Stimulated activated CD8-positive, alpha-beta memory T cell treated with anti-CD3 and anti-CD28 coated beads, Interleukin-7, amount 100 ng/mL, for 4 hours (primary cell): ENCODE measurements around the gene LAMC3.
"Not testable (repeated sequence)": the region's sequence is repeated elsewhere in the genome, so short reads cannot be mapped to it uniquely, and the experiment has no call there.

Source experiments
- DNase-seq, 2 donors: peaks; one replicate each; pipeline ENCODE4 v3.0.0-alpha.2; 2020; ENCODE audit warnings: low read depth in 2 of 2

LAMC3 gene

DNA sequence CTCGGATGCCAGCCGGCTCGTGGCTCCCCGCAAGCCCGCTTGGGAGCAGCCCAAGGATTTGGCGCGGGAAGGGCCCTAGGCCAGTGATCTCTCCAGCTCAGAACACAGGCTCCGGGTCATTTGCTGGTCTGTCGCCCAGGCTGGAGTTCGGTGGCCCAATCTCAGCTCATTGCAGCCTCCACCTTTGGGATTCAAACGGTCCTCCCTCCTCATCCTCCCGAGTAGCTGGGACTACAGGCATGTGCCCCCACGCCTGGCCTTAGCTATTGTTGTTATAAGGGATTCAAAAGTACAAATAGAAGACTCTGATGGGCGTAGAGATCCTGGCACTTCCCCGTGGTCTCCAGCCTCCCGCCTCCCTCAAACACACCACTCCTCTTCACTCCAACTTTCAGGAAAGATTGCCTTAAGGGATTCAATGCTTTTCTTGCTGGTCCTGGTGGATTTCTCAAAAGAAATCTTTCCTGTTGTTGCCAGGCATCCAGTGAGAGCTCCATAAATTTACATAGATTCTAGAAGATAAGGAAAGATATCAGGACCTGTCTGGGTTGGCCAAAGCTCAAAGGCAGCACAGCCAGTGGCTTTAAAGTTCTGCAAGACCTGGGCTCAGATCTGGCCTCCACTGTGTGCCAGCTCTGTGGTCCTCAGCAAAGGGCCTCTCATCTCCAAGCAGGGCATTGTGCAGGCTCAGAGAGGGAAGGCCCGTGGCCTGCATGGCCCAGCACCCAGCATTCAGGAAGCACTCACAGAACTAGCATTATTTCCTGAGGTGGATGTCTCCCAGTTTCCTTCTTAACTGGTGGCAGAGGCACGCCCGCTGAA lies 88.4 kb downstream of the LAMC3 start:
- no peak for DNase-seq

GRCh38 chr9:131097948-131098278 lies 88.9 kb downstream of the LAMC3 start:
- DNase-seq, result no peak

GRCh38 chr9:131098391-131099101 lies 89.6 kb downstream of the LAMC3 start:
- DNase-seq, result no peak

- DNase-seq, result no peak
These were observed 90.2 kb downstream of the LAMC3 start for GRCh38 chr9:131099102-131099606.

- DNase-seq, result not testable (repeated sequence)
These were observed 90.9 kb downstream of the LAMC3 start for GRCh38 chr9:131099845-131100244.

GRCh38 chr9:131100445-131100844 lies 91.5 kb downstream of the LAMC3 start:
- no peak for DNase-seq

DNA sequence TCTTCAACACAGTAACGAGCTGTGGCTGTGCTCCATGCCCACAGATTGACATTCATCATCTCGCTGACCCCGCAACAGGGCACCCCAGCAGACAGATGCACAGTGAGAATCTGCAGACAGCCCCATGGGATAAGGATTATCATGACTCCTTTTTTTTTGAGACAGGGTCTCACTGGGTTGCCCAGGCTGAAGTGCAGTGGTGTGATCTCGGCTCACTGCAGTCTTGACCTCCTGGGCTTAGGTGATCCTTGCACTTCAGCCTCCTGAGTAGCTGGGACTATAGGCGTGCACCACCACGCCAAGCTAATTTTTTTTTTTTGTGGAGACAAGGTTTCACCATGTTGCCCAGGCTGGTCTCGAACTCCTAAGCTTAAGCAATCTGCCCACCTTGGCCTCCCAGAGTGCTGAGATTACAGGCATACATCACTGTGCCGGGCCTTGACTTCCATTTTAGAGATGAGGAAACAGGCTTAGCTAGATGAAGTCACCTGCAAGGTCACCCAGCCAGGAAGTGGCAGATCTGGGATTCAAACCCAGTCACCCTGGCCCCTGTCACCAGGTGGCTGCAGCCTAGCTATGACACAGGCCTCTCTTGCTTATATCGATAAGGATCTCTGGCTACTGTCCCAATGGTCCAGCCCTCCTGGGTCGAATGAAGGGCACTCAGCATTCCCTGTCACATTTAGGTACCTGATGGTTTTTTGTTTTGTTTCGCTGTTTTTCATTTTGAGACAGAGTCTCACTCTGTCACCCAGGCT lies 92.4 kb downstream of the LAMC3 start:
- DNase-seq, result no peak

DNA sequence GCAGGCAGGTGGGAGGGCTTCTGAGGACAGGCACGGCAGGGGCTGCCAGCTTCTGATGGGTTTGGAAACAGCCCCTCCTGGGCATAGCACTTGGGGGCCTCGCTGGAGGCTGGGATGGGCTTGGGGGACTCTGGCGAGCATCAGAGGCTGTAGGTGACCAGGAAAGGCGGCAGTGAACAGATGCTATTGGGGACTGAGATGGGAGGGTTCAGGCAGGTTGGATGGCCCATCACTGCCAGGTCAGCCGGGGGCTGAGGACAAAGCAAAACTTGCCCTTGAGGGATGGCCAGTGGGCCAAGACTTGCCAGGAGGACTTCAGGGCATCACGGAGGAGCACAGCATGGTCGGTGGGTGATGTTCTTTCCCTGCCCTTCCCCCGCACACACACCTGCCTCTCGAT lies 94.0 kb downstream of the LAMC3 start:
- no peak for DNase-seq

GRCh38 chr9:131103535-131103934 lies 94.6 kb downstream of the LAMC3 start:
- DNase-seq, result no peak

DNA sequence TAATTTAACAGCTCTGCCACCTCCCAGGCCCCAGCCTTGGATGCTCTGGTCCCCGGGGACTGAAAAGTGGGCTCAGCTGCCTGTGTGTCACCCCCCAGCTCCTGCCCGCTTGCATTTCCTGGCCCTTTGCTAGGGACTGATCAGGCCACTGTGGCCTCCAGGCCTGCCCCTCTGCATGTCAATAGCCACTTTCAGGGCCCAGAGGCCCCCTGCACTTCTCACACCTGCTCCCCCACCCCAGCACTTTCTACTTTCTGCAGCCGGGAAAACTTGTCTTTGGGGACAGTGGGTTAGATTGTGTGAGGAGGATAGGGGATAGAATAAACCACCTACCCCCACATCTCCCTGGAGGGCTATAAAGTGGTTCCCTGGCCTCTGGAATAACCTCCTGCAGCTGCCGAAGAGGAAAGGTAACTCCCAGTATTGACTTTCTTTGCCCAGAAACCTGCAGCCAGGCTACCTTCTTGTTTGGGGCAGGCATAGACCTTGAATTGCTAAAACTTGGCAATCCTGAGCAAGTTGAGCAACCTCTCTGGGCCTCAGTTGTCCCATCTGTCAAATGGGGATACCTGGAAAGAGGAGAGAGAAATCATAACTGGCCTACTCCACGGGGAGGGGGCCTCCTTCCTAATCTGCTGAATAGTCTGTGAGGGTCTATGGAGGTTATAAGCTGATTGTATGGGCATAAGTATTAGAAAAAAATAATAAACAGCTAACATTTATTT lies 95.2 kb downstream of the LAMC3 start:
- DNase-seq, result no peak

GRCh38 chr9:131105952-131106351 lies 97.0 kb downstream of the LAMC3 start:
- DNase-seq, result no peak

DNA sequence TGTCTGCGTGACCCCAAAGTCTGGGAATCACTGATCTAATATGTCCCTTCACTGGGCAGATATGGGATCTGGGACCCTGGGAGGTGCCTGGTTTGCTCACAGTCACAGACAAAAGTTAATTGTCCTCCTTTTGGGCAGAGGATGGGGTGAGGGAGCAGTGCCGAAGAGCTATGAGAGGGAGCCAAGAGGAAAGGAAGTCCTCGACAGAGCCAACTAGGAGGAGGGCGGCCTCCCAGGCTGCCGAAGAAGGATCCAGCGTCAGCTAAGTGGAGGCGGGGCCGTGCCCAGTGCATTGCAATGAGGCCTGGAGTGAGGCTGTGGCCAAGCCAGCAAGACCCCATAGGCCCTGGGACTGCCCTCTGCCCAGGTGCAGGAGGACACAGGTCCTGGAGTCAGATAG lies 98.8 kb downstream of the LAMC3 start:
- no peak for DNase-seq

DNA sequence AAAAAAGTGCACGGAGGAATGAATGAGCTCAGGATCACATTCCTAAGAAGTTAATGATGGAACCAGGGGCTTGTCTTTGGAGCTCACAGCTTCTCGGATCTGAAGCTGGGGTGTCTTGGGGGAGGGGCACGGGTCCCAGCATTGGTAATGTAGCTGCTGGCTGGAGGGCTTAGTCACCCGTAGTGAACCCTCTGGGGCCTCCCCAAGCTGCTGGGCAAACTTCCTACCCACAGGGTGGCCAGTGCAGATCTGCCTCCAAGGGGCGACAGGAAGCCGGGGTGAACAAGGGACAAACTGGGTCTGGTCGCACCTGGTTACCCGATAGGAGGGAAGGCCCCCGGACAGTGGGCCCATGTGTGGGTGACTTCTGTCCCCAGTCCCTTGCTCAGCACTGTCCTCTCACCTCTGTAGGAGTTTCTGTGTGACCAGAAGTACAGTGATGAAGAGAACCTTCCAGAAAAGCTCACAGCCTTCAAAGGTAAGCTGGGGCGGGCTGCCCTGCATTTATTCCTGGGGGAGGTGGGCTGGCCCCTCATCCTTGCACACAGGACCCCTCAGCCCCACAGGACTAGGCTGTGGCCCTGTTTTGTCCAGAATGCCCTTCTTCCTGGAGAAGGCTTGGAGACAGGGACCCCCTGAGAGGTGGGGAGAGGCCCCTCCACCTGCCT lies 102.3 kb downstream of the LAMC3 start:
- no peak for DNase-seq

GRCh38 chr9:131111854-131112311 lies 102.9 kb downstream of the LAMC3 start:
- DNase-seq, result no peak

DNA sequence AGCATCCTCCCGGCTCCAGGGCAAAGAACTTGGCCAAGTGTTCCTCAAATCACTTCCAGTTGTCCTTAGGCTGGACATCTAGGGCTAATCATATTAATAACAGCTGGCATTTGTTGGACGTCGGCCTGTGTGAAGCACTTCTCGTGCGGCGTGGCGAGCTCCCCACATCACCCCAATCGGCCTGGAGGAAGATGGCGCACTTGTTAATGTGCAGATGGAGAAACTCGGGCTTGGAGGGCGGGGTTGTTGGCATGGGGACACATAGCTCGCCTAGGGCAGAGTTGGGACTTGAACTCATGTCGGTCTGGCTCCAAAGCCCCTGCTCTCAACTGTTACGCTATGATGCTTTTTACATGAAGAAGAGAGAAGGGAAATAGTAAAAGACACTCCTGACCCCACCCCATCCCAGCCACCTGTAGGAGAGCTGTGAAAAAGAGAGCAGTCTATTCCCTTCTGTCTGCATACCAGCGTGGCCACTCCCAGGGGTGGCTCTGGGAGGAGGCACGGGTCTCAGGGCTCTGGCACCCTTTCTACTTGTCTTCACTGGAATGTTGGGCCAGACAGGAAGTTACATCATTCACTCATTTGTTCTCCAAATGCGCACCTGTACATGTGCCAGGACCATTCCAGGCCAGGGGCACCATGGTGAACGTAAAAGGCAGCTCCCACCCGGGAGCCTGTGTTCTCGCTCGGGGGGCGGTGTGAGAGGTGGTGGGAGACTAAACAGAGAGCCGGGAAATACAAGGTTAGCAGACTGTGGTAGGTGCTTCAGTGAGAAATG lies 103.6 kb downstream of the LAMC3 start:
- DNase-seq, result no peak

- no peak for DNase-seq
These were observed 104.7 kb downstream of the LAMC3 start for GRCh38 chr9:131113655-131114054.

DNA sequence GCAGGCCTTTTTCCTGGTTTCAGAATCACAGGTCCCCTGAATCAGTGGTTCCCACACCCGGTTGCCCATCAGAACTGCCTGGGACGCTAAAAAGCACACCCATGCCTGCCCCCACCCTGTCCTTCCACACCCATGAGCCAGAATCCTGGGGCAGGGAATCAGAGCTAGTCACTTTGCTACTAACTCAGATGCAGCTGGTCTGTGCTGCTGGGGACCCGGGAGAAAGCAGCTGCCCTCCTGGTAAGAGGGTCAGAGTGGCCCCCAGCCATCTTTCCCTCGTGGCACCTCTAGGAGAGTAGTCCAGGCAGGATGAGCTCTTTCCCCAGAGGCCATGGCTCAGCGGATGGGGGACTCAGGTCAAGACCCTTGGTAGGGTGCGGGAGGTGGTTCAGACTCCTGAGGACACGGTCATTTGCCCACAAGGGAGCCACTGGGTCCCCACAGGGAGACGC lies 105.1 kb downstream of the LAMC3 start:
- no peak for DNase-seq

GRCh38 chr9:131115360-131115742 lies 106.4 kb downstream of the LAMC3 start:
- DNase-seq, result not testable (repeated sequence)

DNA sequence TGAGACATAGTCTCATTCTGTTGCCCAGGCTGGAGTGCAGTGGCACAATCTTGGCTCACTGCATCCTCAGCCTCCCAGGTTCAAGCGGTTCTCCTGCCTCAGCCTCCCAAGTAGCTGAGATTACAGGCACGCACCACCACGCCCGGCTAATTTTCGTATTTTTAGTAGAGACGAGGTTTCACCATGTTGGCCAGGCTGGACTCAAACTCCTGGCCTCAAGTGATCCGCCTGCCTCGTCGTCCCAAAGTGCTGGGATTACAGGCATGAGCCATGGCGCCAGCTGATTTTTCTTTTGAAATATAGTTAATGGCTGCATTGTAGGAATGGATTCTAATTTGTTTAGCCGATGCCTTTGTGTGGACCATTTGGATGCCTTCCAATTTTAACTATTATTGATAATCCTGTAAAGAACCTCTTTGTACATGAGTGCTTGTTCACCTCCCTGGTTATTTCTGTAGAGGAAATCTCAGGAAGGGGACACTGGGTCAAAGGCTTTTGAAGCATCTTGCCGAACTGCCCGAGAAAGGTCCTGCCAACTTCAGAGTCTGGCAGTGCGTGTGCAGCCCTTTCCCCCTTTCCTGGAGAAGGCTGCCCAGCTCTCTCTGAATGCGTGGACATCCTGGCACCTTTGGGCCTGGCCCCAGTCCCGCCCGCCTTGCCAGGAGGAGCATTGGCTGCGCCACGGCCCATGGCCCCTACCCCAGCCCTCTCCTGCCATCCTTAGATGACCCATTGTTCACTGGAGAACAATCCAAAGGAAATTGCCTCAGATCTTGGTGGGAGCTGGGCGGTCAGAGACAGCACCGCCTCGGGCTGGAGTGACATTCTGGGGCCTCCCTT lies 107.5 kb downstream of the LAMC3 start:
- no peak for DNase-seq
